Measurements from ENCODE around the gene SGCD. TPM values are rescaled to one million over a fixed set of nuclear protein-coding genes. Genes with fewer than 3 reads are reported as not detected.

Gene SGCD
- total and polyA plus RNA-seq, 4 experiments from 2014 or later: not detected

DNA sequence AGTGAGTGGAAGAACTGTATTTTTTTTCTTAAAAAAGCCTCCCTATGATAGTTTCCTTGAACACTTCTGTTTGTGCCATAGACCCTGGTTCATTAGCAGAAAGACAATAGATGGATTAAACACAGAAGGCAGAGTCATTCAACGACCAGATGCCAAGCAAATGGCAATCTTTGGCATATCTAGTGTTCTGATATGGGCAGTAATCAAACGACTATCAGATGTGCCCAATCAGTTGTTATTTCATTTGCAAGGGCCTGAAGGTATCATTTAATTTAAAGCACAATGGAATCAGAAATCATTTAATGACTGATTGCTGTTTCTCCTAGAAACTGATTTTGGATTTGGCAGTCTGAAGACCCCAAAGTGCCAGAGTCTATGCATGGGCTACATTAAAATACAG, 61.3 kb downstream of the SGCD start:
- Histone ChIP-seq H3K9me3 (ENCODE audit: control insufficient read depth in 1 of 2, low read length in 2 of 2) (no peaks in the 10 kb centered on the region), H3K36me3 (ENCODE audit: insufficient read depth, low read length) (no peaks in the 10 kb centered on the region), H3K4me1 (ENCODE audit: insufficient read depth, low read length) (no peaks in the 10 kb centered on the region), H3K27me3 (ENCODE audit: insufficient read depth, low read length) (no peaks in the 10 kb centered on the region), H3K27ac (ENCODE audit: low read depth, low read length) (no peak overlapping the region), H3K4me3 (ENCODE audit: low read length in 2 of 2) (no peak overlapping the region)
- no peak overlapping the region for H3K4me3 Mint-ChIP-seq
- POLR2A ChIA-PET (ENCODE audit: partially characterized antibody): no interaction called here
- CTCF ChIA-PET (ENCODE audit: partially characterized antibody): no interaction called here
- H3K36me3 Mint-ChIP-seq: no peaks in the 10 kb centered on the region
- intact Hi-C loops (cut with micrococcal nuclease): no loop called here
- DNase-seq: no peak
- peaks cover 0 to 3% of the 10 kb centered on the region in 2 donors for H3K27me3 Mint-ChIP-seq
- peaks cover 0 to 2% (median 0%) of the 10 kb centered on the region in 8 donors for H3K9me3 Mint-ChIP-seq
- no peaks in the 10 kb centered on the region for H3K4me1 Mint-ChIP-seq
- H3K27ac Mint-ChIP-seq: no peak overlapping the region

DNA sequence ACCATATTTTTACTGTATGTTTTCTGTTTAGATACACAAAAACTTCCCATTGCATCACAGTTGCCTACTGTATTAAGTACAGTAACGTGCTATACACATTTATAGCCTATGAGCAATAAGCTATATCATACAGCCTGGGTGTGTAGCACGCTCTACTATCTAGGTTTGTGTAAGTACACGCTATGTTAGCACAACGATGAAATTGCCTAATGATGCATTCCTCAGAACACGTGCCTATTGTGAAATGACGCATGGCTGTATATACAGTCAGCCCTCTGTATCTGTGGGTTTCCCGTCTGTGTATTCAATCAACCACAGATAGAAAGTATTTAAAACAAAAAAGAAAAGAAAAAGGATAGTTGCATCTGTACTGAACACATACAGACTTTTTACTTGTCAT, 64.2 kb downstream of the SGCD start:
- Mint-ChIP-seq H3K4me1 (no peaks in the 10 kb centered on the region), H3K27me3 (peaks cover 0 to 3% of the 10 kb centered on the region in 2 donors), H3K4me3 (no peak overlapping the region), H3K36me3 (no peaks in the 10 kb centered on the region), H3K27ac (no peak overlapping the region), H3K9me3 (no peaks in the 10 kb centered on the region)
- CTCF ChIA-PET (ENCODE audit: partially characterized antibody): no interaction called here
- Histone ChIP-seq H3K36me3 (ENCODE audit: insufficient read depth, low read length) (no peaks in the 10 kb centered on the region), H3K4me1 (ENCODE audit: insufficient read depth, low read length) (no peaks in the 10 kb centered on the region), H3K9me3 (ENCODE audit: control insufficient read depth in 1 of 2, low read length in 2 of 2) (no peaks in the 10 kb centered on the region), H3K27me3 (ENCODE audit: insufficient read depth, low read length) (no peaks in the 10 kb centered on the region), H3K4me3 (ENCODE audit: low read length in 2 of 2) (no peak overlapping the region), H3K27ac (ENCODE audit: low read depth, low read length) (no peak overlapping the region)
- POLR2A ChIA-PET (ENCODE audit: partially characterized antibody): no interaction called here
- intact Hi-C loops (cut with micrococcal nuclease): no loop called here
- DNase-seq: no peak

DNA sequence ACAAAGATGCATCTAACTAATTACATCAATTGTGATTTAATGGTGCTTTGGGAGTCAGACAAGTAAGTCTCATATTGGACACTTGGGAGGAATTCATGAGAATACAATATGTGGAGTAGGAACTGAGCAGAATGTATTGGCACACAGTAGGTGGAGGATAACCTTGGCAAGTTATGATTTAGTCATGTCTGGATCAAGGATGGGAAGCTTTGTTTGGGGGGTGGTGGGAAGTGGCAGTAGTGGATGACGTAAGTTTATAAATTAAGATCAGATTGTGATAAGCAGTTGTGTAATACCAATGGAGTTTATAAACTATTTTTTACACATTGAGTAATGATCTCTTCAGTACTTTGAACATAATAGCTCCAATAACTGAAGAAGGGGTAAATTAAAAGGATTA, 67.0 kb downstream of the SGCD start:
- H3K9me3 ChIP-seq (ENCODE audit: control insufficient read depth in 1 of 2, low read length in 2 of 2): no peaks in the 10 kb centered on the region
- no peaks in the 10 kb centered on the region for H3K4me1 ChIP-seq (ENCODE audit: insufficient read depth, low read length)
- CTCF ChIA-PET (ENCODE audit: partially characterized antibody): no interaction called here
- no peak overlapping the region for H3K4me3 ChIP-seq (ENCODE audit: low read length in 2 of 2)
- DNase-seq: no peak
- intact Hi-C loops (cut with micrococcal nuclease): no loop called here
- Mint-ChIP-seq H3K9me3 (no peaks in the 10 kb centered on the region), H3K4me3 (no peak overlapping the region), H3K36me3 (no peaks in the 10 kb centered on the region), H3K27me3 (peaks cover 0 to 3% of the 10 kb centered on the region in 2 donors), H3K4me1 (no peaks in the 10 kb centered on the region), H3K27ac (no peak overlapping the region)
- H3K36me3 ChIP-seq (ENCODE audit: insufficient read depth, low read length): no peaks in the 10 kb centered on the region
- POLR2A ChIA-PET (ENCODE audit: partially characterized antibody): no interaction called here
- H3K27me3 ChIP-seq (ENCODE audit: insufficient read depth, low read length): no peaks in the 10 kb centered on the region
- no peak overlapping the region for H3K27ac ChIP-seq (ENCODE audit: low read depth, low read length)

DNA sequence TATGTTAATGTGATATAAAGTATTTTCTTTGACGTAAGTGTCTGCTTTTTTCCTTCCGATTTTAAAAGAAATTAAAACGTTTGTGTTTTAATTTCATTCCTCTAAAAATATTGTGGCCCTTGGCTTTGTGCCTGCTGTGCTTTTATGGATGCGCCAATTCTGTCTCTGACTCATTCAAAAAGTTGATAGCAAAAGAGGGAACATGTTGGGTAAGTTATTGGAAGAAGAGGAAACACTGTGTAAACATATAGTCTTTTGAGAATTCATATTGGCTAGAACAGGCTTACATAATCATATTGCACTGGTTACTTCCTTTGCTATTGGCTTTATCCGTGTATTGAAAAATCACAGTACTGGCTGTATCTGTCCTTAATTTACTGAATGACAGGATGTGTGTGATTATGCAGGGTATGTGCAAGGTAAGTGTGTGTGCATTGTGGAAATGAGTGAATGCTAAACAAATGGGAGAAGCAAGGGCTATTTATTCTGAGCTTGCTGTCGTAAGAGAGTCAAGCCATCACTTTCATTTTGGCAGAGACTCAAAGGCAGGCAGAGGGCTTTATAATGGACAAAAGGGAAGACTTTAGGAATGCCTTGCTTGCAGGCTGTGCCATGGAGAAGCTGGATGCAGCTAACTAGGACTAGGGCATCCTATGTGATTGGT, 67.8 kb downstream of the SGCD start:
- Histone ChIP-seq H3K4me3 (ENCODE audit: low read length in 2 of 2) (no peak overlapping the region), H3K27ac (ENCODE audit: low read depth, low read length) (no peak overlapping the region), H3K27me3 (ENCODE audit: insufficient read depth, low read length) (no peaks in the 10 kb centered on the region), H3K36me3 (ENCODE audit: insufficient read depth, low read length) (no peaks in the 10 kb centered on the region), H3K9me3 (ENCODE audit: control insufficient read depth in 1 of 2, low read length in 2 of 2) (no peaks in the 10 kb centered on the region), H3K4me1 (ENCODE audit: insufficient read depth, low read length) (no peaks in the 10 kb centered on the region)
- H3K36me3 Mint-ChIP-seq: no peaks in the 10 kb centered on the region
- H3K4me3 Mint-ChIP-seq: no peak overlapping the region
- CTCF ChIA-PET (ENCODE audit: partially characterized antibody): no interaction called here
- H3K9me3 Mint-ChIP-seq: no peaks in the 10 kb centered on the region
- DNase-seq: no peak
- no peaks in the 10 kb centered on the region for H3K4me1 Mint-ChIP-seq
- peaks cover 0 to 3% of the 10 kb centered on the region in 2 donors for H3K27me3 Mint-ChIP-seq
- intact Hi-C loops (cut with micrococcal nuclease): no loop called here
- H3K27ac Mint-ChIP-seq: no peak overlapping the region
- POLR2A ChIA-PET (ENCODE audit: partially characterized antibody): no interaction called here

DNA sequence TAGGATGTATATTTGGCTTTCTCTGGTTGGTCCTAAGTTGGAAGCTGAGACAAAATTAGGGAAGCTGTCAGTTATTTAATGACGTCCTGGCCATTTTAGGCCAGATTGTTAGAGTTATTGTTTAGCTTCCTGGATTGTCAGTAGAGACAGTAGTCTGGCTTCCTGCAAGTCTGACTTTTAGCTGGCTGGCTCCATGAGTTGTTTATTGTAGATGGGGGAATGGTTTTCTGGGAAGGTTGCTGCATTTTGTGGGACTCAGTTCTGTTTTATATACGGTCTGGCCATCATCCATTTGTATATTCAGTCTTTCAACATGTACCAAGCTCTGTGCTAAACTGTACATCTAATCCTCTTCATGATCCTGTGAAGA, 68.3 kb downstream of the SGCD start:
- Histone ChIP-seq H3K36me3 (ENCODE audit: insufficient read depth, low read length) (no peaks in the 10 kb centered on the region), H3K4me1 (ENCODE audit: insufficient read depth, low read length) (no peaks in the 10 kb centered on the region), H3K27ac (ENCODE audit: low read depth, low read length) (no peak overlapping the region), H3K4me3 (ENCODE audit: low read length in 2 of 2) (no peak overlapping the region), H3K27me3 (ENCODE audit: insufficient read depth, low read length) (no peaks in the 10 kb centered on the region), H3K9me3 (ENCODE audit: control insufficient read depth in 1 of 2, low read length in 2 of 2) (no peaks in the 10 kb centered on the region)
- Mint-ChIP-seq H3K36me3 (no peaks in the 10 kb centered on the region), H3K4me1 (no peaks in the 10 kb centered on the region), H3K27me3 (peaks cover 0 to 3% of the 10 kb centered on the region in 2 donors), H3K4me3 (no peak overlapping the region), H3K27ac (no peak overlapping the region), H3K9me3 (no peaks in the 10 kb centered on the region)
- CTCF ChIA-PET (ENCODE audit: partially characterized antibody): no interaction called here
- intact Hi-C loops (cut with micrococcal nuclease): no loop called here
- POLR2A ChIA-PET (ENCODE audit: partially characterized antibody): no interaction called here
- no peak for DNase-seq

DNA sequence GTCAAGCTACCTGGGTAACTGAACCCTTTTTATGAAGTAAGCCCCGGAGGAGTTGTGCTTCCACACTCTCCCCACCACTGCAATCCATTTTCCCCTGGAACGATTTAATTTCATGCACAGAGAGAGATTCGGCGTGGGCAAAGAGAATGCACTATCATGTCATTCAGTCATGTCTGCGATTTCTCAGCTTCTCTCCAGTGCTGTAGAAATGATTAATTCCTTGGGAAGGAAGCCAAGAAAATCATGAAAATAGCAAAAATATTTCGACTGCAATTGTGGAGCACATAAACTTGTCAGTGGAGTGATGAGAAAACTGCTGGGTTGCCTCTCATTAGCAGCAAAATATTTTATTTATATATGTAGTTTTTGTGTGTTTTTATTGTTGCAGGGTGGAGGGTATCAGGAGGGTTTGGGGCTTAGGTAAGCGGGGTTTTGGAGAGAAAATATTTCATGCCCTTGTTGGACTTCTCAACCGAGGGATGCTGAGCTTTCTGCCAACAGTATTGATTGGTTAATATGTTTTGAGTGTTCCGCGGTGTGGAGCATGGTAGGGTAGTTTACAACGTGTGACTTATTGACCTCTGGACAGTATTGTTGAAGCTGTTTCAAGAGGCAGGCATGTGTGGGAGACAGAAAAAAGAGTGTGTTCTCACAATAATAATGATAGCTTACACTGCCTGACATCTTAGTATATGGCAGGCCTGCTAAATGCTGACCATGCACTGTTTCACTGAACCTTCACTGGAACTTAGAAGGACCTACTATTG, 69.3 kb downstream of the SGCD start:
- POLR2A ChIA-PET (ENCODE audit: partially characterized antibody): no interaction called here
- intact Hi-C loops (cut with micrococcal nuclease): no loop called here
- Histone ChIP-seq H3K4me1 (ENCODE audit: insufficient read depth, low read length) (peaks cover under 1% of the 10 kb centered on the region), H3K9me3 (ENCODE audit: control insufficient read depth in 1 of 2, low read length in 2 of 2) (no peaks in the 10 kb centered on the region), H3K27me3 (ENCODE audit: insufficient read depth, low read length) (no peaks in the 10 kb centered on the region), H3K27ac (ENCODE audit: low read depth, low read length) (no peak overlapping the region), H3K4me3 (ENCODE audit: low read length in 2 of 2) (no peak overlapping the region), H3K36me3 (ENCODE audit: insufficient read depth, low read length) (no peaks in the 10 kb centered on the region)
- H3K4me1 Mint-ChIP-seq: no peaks in the 10 kb centered on the region
- no peak for DNase-seq
- no peaks in the 10 kb centered on the region for H3K9me3 Mint-ChIP-seq
- H3K36me3 Mint-ChIP-seq: no peaks in the 10 kb centered on the region
- H3K27me3 Mint-ChIP-seq: peaks cover 0 to 3% of the 10 kb centered on the region in 2 donors
- no peak overlapping the region for H3K27ac Mint-ChIP-seq
- no peak overlapping the region for H3K4me3 Mint-ChIP-seq
- CTCF ChIA-PET (ENCODE audit: partially characterized antibody): no interaction called here

DNA sequence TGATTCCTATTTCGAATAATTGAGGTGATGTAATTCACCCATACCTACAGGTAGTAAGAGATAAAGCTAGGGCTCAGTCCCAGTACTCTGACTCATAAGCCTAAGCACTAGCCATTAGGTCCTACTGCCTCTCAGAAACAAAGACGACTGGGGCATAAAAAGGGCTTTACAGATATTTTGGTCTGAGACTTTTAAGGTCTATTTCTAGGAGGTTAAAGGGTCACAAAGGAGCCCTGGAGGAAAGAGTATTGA, 69.8 kb downstream of the SGCD start:
- no peaks in the 10 kb centered on the region for H3K9me3 Mint-ChIP-seq
- Histone ChIP-seq H3K4me1 (ENCODE audit: insufficient read depth, low read length) (peaks cover 6% of the 10 kb centered on the region), H3K27ac (ENCODE audit: low read depth, low read length) (no peak overlapping the region), H3K4me3 (ENCODE audit: low read length in 2 of 2) (no peak overlapping the region), H3K9me3 (ENCODE audit: control insufficient read depth in 1 of 2, low read length in 2 of 2) (no peaks in the 10 kb centered on the region), H3K36me3 (ENCODE audit: insufficient read depth, low read length) (no peaks in the 10 kb centered on the region), H3K27me3 (ENCODE audit: insufficient read depth, low read length) (no peaks in the 10 kb centered on the region)
- no peak for DNase-seq
- peaks cover 0 to 3% of the 10 kb centered on the region in 2 donors for H3K27me3 Mint-ChIP-seq
- H3K36me3 Mint-ChIP-seq: no peaks in the 10 kb centered on the region
- intact Hi-C loops (cut with micrococcal nuclease): no loop called here
- H3K27ac Mint-ChIP-seq: no peak overlapping the region
- ChIA-PET POLR2A (ENCODE audit: partially characterized antibody) (no interaction called here), CTCF (ENCODE audit: partially characterized antibody) (no interaction called here)
- H3K4me1 Mint-ChIP-seq: peaks cover 1 to 2% (median 2%) of the 10 kb centered on the region in 4 donors
- no peak overlapping the region for H3K4me3 Mint-ChIP-seq

Measured in CD4-positive, alpha-beta memory T cell (primary cell).